Vagina (tissue), 2 donors: ENCODE data around the gene MFN2. TPM values are rescaled to one million over a fixed set of nuclear protein-coding genes. Genes with fewer than 3 reads are reported as not detected.

Experiments
- DNase-seq, 2 donors: peaks; one replicate each; pipeline ENCODE4 v3.0.0-alpha.2; 2017; ENCODE audit errors: extremely low spot score in 2 of 2
- H3K27ac ChIP-seq: fragments of 200-600 bp; sonication (generic); one replicate; pipeline ENCODE4 v1.5.1; 2019
- H3K27me3 ChIP-seq: fragments of 200-600 bp; sonication (generic); one replicate; pipeline ENCODE4 v1.5.1; 2019
- H3K36me3 ChIP-seq, 2 donors: fragments of 200-600 bp; sonication (generic); one replicate each; pipeline ENCODE4 v1.5.1; 2017 to 2019
- H3K4me1 ChIP-seq: fragments of 200-600 bp; sonication (generic); one replicate; pipeline ENCODE4 v1.5.1; 2019
- H3K4me3 ChIP-seq, 2 donors: fragments of 200-600 bp; sonication (generic); 1 replicate in 1 of 2; 2 replicates in 1 of 2; pipeline ENCODE4 v1.5.1; 2016 to 2019
- H3K9me3 ChIP-seq: fragments of 200-600 bp; sonication (generic); one replicate; pipeline ENCODE4 v1.5.1; 2019
- CTCF ChIP-seq, 3 experiments: fragments of 450-650 bp in 2 of 3; fragments of 200-600 bp in 1 of 3; sonication (generic) in 1 of 3; IDR thresholded peaks; one replicate each; pipeline ENCODE4 v1.5.1; 2017 to 2019; ENCODE audit warnings: antibody characterized with exemption in 3 of 3, mild to moderate bottlenecking in 2 of 3, moderate library complexity in 2 of 3
- POLR2A ChIP-seq, 2 donors: fragments of 450-650 bp; IDR thresholded peaks; one replicate each; pipeline ENCODE4 v1.6.1; 2017; ENCODE audit warnings: antibody characterized with exemption in 2 of 2, mild to moderate bottlenecking in 2 of 2, moderate library complexity in 2 of 2
- POLR2AphosphoS5 ChIP-seq, 2 donors: sonication (generic); formaldehyde crosslinking; IDR thresholded peaks; one replicate each; pipeline ENCODE4 v1.9.0; 2017; ENCODE audit warnings: antibody characterized with exemption in 2 of 2, mild to moderate bottlenecking in 2 of 2, low read depth in 1 of 2; ENCODE audit not compliant: insufficient read depth in 1 of 2
- intact Hi-C: fragments of 100-400 bp; cut with DNase I; formaldehyde crosslinking; loops from one replicate; pipeline ENCODE4 v1.15.1; 2023
- total RNA-seq: library from RNA; depleted of rRNA; stranded (reverse); fragments of >200 nt; gene quantifications from one replicate; pipeline ENCODE4 v1.2.3, GENCODE V29; 2016

MFN2 gene
- total RNA-seq, 1 donor from 2014 or later: 61.6 TPM

GRCh38 chr1:12057382-12057781, 77.1 kb downstream of the MFN2 start:
- TF ChIP-seq CTCF (IDR thresholded peaks at IDR 0.05) (no peak), POLR2A (IDR thresholded peaks at IDR 0.05) (no peak), POLR2AphosphoS5 (IDR thresholded peaks at IDR 0.05; ENCODE audit: insufficient read depth in 1 of 2, low read depth in 1 of 2) (no peak)
- Histone ChIP-seq H3K9me3 (no peaks in the 10 kb centered on the region), H3K4me1 (peaks cover 8% of the 10 kb centered on the region), H3K27ac (no peak overlapping the region), H3K4me3 (no peak overlapping the region), H3K27me3 (no peaks in the 10 kb centered on the region), H3K36me3 (no peaks in the 10 kb centered on the region)
- DNase-seq: no peak
- intact Hi-C loops: no loop called here

- TF ChIP-seq POLR2AphosphoS5 (IDR thresholded peaks at IDR 0.05; ENCODE audit: insufficient read depth in 1 of 2, low read depth in 1 of 2) (no peak), CTCF (IDR thresholded peaks at IDR 0.05) (no peak), POLR2A (IDR thresholded peaks at IDR 0.05) (no peak)
- H3K36me3 ChIP-seq: no peaks in the 10 kb centered on the region
- no peak overlapping the region for H3K27ac ChIP-seq
- intact Hi-C loops: no loop called here
- H3K4me1 ChIP-seq: peaks cover 3% of the 10 kb centered on the region
- no peaks in the 10 kb centered on the region for H3K9me3 ChIP-seq
- H3K4me3 ChIP-seq: no peak overlapping the region
- no peaks in the 10 kb centered on the region for H3K27me3 ChIP-seq
- DNase-seq: no peak
These were observed 77.9 kb downstream of the MFN2 start for GRCh38 chr1:12057940-12058687.

- no peak for DNase-seq
- intact Hi-C loops: no loop called here
- TF ChIP-seq POLR2A (IDR thresholded peaks at IDR 0.05): no peak
- no peak for TF ChIP-seq CTCF (IDR thresholded peaks at IDR 0.05)
- no peak for TF ChIP-seq POLR2AphosphoS5 (IDR thresholded peaks at IDR 0.05; ENCODE audit: insufficient read depth in 1 of 2, low read depth in 1 of 2)
These were observed 79.0 kb downstream of the MFN2 start for GRCh38 chr1:12059226-12059625.

GRCh38 chr1:12059722-12060464, 79.6 kb downstream of the MFN2 start:
- TF ChIP-seq POLR2A (IDR thresholded peaks at IDR 0.05) (no peak), POLR2AphosphoS5 (IDR thresholded peaks at IDR 0.05; ENCODE audit: insufficient read depth in 1 of 2, low read depth in 1 of 2) (no peak), CTCF (IDR thresholded peaks at IDR 0.05) (no peak)
- Histone ChIP-seq H3K4me3 (no peak overlapping the region), H3K9me3 (no peaks in the 10 kb centered on the region), H3K36me3 (no peaks in the 10 kb centered on the region), H3K27me3 (peaks cover 10% of the 10 kb centered on the region), H3K27ac (no peak overlapping the region), H3K4me1 (peaks cover 10% of the 10 kb centered on the region)
- intact Hi-C loops: no loop called here
- DNase-seq: no peak

More at GRCh38 chr1:12059226-12059625, 79.0 kb downstream of the MFN2 start:
- H3K36me3 ChIP-seq: no peaks in the 10 kb centered on the region
- no peaks in the 10 kb centered on the region for H3K9me3 ChIP-seq
- H3K4me1 ChIP-seq: peaks cover 10% of the 10 kb centered on the region
- H3K27ac ChIP-seq: no peak overlapping the region
- H3K4me3 ChIP-seq: no peak overlapping the region
- peaks cover 10% of the 10 kb centered on the region for H3K27me3 ChIP-seq

GRCh38 chr1:12060500-12060899, 80.3 kb downstream of the MFN2 start:
- Histone ChIP-seq H3K27ac (no peak overlapping the region), H3K27me3 (peaks cover 10% of the 10 kb centered on the region), H3K36me3 (no peaks in the 10 kb centered on the region), H3K9me3 (no peaks in the 10 kb centered on the region), H3K4me1 (peaks cover 10% of the 10 kb centered on the region), H3K4me3 (no peak overlapping the region)
- TF ChIP-seq POLR2AphosphoS5 (IDR thresholded peaks at IDR 0.05; ENCODE audit: insufficient read depth in 1 of 2, low read depth in 1 of 2) (no peak), POLR2A (IDR thresholded peaks at IDR 0.05) (no peak), CTCF (IDR thresholded peaks at IDR 0.05) (no peak)
- DNase-seq: no peak
- intact Hi-C loops: no loop called here
